Measurements from ENCODE around the gene AMACR.

AMACR gene

GRCh38 chr5:33936381-33937016 lies 71.4 kb downstream of the AMACR start, which contains the start of gene RXFP3:
Gene RXFP3 (plus strand): TSS chr5:33936386. CDS start chr5:33936741, 355 bp downstream.
- TF ChIP-seq, protein P1, sequence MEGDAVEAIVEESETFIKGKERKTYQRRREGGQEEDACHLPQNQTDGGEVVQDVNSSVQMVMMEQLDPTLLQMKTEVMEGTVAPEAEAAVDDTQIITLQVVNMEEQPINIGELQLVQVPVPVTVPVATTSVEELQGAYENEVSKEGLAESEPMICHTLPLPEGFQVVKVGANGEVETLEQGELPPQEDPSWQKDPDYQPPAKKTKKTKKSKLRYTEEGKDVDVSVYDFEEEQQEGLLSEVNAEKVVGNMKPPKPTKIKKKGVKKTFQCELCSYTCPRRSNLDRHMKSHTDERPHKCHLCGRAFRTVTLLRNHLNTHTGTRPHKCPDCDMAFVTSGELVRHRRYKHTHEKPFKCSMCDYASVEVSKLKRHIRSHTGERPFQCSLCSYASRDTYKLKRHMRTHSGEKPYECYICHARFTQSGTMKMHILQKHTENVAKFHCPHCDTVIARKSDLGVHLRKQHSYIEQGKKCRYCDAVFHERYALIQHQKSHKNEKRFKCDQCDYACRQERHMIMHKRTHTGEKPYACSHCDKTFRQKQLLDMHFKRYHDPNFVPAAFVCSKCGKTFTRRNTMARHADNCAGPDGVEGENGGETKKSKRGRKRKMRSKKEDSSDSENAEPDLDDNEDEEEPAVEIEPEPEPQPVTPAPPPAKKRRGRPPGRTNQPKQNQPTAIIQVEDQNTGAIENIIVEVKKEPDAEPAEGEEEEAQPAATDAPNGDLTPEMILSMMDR (IDR thresholded peaks at IDR 0.05; ENCODE audit: low read depth, low read length), result no peak
- H3K4me3 ChIP-seq (replicated peaks in 1 of 2; ENCODE audit: low read depth in 2 of 2, low read length in 2 of 2), result peak within 1 kb of the TSS; percentile 45 to 57
- DNase-seq (ENCODE audit: low read depth in 2 of 2), result peak; percentile 45 to 67
